Endometrium (tissue), 2 donors: Measurements from ENCODE around the gene ARMS2.

ENCODE experiments used
- FAIRE-seq: peaks from 2 replicates; lab custom pipeline; 2012; peaks lifted over from hg19 to GRCh38; lab: Jason Lieb, UNC
- donor health status: control.
- donor health status: control.

Gene ARMS2

DNA sequence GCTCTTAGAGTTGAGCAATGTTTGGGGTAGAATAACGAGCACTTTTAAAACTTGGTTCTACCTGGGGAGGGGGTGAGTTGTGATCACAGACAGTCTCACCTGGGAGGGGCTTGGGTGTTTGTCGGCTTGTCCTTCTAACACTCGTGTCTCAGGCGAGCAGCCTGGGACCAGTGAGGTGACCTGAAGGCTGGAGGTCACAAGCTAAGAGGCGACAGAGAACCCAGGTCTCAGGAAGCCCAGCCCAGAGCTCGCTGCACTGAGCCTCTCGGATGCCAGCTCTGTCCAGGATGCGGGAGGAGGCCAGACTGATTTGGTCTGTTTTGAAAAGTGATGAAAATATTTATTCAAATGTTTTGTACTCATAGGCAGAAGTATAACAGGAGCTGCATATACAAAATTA lies 18.7 kb downstream of the ARMS2 start:
- FAIRE-seq, result no peak

DNA sequence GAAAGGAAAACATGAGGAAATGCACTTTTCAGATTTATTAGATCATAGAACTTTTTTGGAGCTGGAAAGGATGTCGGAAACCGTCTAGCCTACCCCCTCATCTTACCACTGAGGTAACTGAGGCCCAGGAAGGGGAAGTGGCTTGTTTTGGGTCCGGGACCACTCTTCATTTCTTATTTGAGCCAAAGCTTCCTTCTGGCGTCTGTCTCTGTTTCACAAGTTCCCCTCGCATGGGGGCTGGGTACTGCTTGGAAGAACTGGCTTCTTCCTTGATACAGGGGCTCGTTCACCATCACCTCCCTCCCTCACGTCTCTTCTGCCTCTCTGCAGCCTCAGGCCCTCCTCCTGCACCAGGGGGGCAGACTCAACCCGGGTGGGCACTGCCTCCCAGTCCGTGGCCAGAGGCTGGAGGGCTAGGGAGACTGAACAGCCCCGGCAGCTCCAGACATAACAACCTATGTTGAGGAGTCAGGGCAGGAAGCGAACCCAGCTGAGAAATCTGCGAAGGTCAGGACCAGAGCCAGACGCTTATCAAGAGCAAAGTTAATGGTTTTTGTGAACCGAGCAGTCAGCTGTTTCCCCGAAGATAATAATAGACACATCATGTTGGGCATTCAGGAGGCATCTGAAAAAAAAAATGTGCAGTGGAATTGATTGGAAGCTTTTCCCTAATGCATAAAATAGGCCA lies 19.8 kb downstream of the ARMS2 start:
- FAIRE-seq, result no peak

DNA sequence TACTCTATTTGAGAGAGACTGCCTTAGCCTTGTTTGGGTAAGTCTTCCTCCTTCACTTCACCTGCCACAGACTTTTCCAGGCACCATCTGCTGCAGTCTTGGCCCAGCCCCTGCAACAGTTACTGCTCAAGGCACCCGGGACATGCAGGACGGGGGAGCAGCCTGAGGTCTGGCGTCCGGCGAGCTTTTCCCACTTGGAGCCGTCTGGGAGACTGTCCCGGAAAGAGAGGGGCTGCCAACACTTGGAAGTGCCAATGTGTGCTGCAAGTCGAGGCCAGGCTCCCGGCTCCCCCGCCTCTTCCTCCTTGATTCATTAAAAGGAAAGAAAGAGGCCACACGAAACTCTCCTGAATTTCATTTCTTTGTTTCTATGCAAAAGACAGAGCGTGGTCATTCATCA lies 20.6 kb downstream of the ARMS2 start:
- no peak for FAIRE-seq

DNA sequence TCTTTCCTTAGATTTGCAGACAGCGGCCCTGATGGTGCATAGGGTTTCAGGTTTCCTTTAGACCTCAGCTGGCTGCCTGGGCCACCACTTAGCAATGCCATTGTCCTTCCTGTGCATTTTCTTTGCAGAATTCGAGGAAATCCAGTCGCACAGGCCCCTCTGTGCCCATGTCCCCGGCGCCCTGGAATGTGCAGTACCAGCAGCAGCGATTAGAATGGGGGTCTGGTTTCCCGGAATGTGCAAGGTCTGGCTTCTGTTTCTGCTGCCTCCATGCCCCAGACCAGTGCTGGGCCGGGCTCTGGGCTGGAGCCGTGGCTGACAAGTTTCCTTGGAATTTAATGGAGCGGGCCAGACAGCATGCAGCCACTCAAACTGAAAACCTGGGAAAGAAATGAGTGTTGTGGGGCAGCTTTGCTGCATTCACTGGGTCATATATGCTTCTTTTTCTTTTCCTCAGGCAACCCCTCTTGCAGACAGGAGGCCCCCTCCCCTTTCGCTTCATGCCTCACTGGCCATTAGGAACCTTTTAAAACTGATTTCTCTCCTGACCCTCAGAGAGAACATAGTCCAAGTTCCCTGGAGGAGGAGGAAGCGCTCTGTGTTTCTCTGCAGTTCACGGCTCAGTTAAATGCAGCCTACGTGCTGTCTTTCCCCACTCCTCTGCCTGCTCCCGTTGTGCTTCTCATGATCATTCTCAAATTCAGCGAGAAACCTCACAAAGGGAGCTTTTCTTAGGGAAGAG lies 21.3 kb downstream of the ARMS2 start:
- no peak for FAIRE-seq

DNA sequence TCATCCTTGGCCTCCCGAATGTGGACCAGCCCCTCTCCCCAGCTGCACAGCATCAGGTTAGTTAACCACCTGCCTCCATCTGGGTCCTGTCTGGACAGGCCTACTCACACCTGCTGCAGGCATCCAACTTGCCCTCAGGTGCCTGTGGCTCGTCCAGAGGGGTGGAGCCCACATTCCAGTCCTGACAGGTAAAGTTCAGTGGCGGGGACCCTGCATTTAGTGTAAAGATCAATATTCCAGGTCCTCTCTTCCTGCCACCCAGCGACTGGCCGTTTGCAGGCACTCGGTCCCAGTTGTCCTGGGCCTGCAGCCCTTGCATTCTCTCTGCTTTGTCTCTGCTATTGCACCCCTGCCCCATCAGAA lies 21.9 kb downstream of the ARMS2 start:
- FAIRE-seq, result no peak

DNA sequence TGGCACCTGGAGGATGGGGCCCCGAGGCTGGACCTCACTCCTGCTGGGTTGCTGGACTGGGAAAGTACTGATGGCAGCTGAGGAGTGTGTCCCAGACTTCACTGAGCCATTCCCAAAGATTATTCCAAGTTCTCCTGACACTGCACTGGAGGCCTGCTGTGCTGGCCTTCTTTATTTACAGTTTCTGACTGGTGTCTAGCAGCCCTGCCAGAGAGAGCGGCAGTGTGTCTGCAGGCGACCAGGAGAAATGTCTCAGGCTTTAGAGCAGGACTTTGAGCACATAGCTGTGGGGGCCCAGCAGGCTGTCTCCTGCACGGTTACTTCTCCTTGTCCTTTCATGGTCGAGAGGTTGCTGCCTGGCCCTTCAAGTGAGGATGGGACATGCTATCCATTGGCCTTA lies 23.0 kb downstream of the ARMS2 start:
- no peak for FAIRE-seq

DNA sequence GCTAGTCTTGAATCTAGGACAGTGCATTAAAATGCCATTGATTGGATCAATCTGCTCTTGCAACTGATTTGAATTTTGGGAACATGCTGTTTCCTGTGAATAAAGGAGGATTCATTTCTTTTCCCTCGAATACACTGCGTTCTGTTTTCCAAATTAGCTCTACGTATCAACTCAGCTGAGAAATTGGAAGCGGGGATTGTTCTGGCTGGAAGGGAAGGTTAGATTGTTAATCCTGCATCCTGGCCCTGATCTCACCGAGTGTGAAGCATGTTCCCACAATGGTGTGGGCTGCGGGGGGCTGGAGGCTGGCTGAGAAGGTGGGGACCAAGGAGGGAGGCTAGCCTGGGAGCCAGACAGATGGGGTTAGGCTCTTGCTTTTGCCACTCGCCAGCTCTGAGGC lies 24.5 kb downstream of the ARMS2 start:
- no peak for FAIRE-seq

DNA sequence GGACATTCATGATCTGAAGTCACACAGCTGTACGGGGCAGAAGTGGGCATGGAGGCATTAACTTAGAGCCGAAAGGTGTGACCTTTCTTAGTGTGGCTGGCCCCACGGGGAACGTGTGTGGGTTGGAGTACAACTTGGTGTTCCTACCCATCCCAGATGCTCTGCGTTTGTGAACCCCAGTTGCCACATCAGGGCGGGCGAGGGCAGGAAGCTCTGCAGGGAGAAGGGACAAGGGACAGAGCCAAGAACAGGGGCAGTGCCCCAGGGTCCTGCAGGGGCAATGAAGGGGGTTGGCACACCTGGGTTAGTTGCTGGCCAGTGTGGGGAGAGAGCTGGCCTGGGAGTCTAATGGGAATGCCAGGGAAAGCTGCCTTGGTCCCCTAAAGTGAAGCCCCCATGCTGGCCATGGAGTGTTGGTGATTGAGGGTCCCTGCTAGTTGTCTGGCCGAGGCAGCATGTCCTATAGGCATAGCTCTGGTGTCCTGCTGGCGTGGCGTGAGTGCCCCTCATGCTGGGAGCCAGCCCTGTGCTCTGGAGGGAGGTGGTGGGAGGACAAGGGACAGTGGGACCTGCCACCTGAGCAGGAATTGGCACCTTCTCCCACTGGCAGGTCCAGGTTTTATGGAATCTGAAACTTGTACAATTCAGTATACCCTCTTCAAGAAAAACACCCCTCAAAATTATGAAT lies 25.8 kb downstream of the ARMS2 start:
- FAIRE-seq, result no peak

DNA sequence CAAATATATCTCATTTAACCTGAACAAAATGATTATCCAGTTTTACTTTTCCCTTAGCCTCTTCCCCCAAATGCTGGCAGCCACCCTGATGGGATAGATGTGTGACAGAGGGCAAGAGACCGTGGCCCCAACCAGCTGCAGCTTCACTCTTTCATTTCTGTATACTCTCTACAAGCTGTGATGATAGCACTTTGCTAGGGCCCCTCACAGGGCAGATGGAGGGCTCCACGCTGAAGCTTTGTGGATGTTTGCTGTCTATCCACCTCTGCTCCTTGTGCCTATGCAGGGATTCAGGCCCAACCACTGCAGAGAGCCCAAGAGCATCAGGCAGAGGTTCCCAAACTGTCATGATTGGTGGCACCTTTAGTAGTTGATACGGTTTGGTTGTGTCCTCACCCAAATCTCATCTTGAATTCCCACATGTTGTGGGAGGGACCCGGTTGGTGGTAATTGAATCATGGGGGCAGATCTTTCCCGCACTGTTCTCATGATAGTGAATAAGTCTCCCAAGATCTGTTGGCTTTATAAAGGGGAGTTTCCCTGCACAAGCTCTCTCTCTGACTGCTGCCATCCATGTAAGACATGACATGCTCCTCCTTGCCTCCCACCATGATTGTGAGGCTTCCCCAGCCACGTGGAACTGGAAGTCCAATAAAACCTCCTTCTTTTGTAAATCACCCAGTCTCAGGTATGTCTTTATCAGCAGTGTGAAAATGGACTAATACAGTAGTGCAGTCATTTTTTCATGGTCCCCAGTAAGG lies 27.0 kb downstream of the ARMS2 start:
- FAIRE-seq, result no peak

DNA sequence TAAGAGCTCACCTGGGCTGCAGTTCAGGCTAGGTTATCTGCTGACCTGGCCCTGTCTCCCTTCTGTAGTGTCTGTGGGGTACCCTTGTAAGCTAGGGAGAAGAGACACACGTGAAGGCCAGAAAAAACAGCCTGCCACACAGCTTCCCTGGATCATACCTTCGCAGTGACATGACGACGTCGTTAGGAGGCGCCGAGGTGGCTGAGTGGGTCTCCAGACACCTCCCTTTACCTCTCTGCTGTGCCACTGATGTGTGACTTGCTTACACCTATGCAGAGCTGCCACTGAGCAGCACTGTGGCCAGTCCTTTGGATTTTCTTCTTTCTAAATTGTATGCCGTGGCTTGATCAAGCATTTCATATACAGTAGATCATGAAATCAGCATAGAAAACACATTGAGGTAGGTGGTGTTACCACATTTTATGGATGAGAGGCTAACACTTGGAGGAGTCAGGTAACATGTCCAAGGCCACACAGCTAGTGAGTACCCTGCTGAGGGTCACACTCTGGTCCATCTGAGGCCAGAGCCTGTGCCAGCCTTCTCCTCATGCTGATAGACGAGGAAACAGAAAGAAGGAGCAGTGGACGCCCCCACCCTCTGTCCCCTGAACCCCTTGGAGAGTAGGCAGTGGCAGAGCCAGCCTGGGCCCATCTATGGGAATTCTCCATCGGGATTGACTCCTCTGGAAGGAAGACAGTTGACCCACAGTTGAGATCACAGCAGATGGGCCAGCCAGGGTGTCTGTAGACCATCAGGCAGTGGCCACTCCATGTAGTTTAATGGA lies 30.0 kb downstream of the ARMS2 start:
- no peak for FAIRE-seq

DNA sequence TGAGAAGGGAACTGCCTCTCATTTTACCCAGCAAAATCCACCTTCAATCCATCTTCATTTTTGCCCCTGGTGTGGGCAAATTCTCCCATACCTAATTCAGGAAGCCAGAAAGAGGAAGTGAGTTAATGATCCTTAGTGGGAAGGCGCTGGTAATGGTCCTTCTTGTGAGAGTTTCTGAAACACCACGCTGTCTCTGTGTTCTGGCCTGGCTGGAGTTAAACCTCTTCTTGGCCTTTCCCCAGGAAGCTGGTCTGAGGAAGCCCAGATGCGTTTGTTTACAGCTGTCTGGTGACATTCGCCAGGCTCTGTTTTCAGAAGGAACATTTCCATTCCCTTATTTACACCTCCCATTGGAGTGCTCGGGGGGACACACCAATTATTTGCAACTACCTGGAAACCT lies 31.2 kb downstream of the ARMS2 start:
- no peak for FAIRE-seq

DNA sequence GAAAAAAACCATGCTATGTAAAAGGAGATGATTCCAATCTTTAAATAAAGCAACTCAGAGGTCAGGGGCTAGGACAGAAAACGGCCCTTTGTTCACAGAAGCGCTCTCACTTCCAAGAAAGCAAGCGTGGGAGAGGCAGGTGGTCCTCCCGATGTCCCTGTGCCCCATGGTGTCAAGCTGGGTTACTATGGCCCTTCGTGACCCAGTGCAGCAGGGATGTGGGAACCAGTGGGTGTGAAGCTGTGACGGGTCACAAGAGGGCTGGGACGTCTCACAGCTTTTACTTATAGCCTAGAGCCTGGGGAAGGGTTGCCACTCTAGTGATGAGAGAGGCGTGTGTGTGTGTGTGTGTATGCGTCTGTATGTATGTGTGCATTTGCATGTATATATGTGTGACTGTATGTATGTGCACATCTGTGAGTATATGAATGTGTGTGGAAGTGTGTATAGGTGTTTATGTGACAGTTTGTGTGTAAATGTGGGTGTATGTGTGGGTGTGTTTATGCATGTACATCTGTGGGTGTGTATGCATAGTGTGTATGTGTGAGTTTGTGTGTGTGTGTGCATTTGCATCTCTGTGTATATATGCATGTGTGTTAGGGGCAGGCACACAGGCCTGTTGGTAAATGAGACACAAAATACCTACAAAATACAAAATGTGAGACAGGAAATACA lies 32.1 kb downstream of the ARMS2 start:
- no peak for FAIRE-seq

DNA sequence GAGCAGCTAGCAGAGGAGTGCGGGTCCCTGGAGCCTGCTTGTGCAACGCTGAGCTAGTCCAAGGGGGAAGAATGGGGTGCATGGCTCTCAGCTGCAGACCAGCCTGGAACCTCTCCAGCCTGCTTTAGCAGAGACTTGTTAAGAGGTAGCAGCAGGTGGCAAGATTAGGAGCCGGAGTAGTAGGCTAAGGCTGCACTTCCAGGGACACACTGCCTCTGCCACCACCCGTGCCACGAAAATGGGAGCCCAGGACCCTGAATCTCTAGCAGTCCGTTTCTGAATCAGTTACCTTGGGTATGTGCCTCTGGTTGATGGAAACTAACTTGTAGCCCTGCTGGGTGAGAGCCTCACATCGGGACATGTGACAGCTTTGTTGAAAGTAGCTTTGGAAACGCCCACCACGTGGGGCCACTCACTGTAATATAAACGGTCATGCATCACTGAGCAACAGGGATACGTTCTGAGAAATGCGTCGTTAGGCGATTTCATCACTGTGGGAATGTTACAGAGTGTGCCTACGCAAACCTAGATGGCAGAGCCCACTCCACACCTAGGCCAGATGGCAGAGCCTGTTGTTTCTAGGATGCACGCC lies 32.8 kb downstream of the ARMS2 start:
- FAIRE-seq, result no peak

DNA sequence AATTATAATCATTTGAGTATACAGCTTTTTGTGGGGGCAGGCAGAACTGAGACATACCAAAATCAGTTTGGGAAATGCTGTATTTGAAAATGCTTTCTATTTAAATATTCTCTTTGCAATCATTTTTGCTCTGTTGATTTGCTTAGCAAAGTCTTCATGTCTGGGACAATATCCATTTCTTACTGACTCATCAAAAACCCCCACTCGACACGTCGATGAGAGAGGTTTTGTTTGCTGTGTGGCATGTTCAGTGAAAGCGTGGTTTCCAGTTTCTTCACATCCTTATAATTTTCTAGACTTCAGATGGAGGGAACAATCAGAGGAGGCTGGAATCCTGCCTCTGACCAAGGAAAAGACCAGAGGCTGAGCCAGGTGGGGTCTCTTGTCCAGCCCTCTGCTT lies 35.8 kb downstream of the ARMS2 start:
- FAIRE-seq, result no peak

DNA sequence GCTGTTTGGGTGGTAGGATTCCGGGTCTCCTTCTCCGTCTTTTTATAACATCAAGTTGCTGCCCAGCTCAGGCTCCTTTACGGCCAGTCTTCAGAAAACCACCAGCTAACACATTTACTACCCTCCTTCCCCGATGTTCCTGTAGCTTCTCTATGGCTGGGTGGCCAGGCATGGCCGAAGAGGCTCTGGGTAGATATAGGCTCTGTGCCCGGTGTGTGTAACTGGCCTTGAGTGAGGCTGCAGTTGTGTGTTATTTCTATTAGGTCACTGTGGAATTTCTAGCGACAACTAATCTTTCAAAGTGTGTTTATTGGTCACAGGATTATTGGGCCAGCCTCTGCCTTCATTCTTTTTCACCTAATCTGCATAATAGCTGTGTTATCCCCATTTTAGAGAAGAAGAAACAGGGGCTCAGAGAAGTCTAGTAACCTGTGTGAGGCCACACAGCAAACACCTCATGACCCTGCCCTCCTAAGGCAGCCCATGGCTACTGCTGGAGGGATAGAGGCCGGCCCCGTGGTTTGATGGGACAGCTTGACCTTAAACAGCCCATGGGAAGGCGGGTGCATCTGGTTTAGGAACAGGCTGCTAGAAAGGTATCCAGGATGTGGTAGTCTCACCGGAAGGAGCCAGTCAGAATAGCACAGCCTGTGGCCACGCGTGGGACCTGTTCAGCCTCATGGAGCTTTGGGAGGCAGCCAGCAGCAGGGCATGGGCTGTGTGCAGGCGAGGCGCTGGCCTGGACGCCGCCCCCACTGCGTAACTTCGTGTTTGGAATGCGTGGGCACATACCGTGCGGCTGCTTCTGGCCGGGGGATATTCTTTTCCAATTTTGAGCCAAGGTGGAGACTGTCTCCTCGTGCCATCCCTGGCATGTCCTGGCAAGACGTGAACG lies 36.6 kb downstream of the ARMS2 start:
- FAIRE-seq, result no peak

DNA sequence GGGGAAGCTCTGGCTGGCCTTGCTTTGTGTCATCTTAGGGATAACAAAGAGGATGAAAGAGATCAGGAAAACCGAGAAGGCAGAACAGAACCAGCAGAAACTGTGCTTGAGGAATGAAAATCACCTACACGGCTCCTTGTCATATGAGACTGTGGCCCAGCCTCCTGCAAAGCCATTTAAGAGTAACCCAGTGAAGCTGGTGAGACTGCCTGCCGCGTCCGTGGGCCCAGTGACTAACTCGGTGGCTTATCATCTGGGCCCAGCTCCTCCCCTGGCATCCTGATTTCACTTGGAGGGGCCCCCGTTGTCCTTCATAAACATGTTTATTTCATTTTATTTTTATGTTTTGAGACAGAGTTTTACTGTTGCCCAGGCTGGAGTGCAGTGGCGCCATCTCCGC lies 37.6 kb downstream of the ARMS2 start:
- FAIRE-seq, result no peak

DNA sequence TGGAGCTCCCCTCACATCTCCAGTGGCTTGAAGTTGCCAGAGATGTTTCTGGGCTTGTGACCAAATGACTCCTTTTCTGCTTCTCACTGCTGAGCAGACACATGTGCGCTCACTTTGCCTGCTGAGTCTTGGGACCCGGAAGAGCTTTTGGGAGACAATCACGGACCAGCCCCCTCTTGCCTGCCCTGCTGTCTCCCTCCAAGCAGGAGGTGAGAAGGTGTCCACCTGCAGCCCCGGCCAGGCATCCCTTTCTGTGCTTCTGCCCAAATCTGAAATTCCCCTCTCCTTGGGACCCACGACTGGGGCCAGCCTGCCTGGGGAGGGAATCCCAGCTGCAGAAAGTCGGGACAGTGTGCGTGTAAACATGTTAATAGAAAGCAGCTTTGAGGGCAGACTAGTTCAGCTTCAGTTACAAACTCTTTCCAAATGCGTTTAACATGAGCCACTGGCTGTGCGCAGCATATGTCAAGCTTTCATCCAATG lies 38.6 kb downstream of the ARMS2 start:
- FAIRE-seq, result no peak

DNA sequence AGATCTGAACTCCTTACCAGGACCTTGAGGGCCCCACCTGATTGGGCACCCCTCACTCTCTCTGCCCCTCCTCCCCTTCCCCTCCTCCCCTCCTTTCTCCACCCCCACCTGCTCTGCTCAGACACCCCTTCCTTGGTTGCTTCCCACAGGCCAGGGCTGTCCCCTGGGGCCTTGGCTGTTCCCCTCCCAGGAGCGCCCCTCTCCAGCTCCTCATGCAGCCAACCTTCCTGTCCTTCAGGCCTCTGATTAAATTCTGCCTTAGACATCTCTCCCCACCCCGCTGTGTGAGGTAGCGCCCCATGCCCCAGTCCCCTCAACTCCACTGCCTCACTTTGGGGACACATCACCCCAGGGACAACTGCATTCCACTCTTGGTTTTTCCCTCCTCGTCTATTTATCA lies 39.3 kb downstream of the ARMS2 start:
- FAIRE-seq, result no peak

DNA sequence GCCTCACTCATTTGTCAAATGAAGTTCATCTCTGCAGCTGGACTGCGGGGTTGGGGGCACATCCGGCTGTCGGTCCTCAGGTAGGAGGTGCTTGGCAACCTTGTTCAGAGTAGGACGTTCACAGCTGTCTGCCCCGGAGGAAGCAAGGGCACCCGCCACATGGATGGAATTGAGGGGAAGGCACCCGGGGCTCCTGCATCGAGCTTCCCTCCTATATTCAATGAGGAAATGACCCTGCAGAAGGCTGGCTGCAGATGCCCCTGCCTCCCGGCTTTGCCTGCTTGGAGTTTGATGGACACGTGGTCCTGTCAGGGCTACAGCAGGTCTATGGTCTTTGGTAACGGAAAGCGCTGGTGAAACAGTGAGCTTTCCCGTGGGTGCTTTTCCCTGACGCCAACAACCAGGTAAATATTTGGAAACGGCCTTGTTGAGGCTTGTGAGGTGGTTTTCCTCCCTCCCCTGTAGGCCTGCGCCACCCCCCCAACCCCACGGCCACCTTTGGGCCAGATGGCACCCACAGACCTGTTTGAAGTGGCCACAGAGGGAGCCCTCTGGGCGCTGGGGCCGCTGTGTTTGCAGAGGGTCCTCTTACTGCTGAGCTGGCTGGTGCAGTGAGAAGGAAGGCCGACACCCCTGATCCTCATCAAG lies 39.8 kb downstream of the ARMS2 start:
- FAIRE-seq, result no peak
